Upper lobe of left lung (tissue), 6 donors: Measurements from ENCODE around the gene SREBF1. TPM values are rescaled to one million over a fixed set of nuclear protein-coding genes. Genes with fewer than 3 reads are reported as not detected.

Experiments
- ATAC-seq, 2 donors: fragments of 200-7000 bp; cut with Tn5 transposase; one replicate each; pipeline ENCODE4 v1.9.1; 2022; ENCODE audit warnings: mild to moderate bottlenecking in 2 of 2, moderate library complexity in 2 of 2; ENCODE audit not compliant: low FRiP score in 2 of 2
- DNase-seq, 2 donors: peaks; one replicate each; pipeline ENCODE4 v3.0.0-alpha.2; 2019 to 2020
- H3K27ac ChIP-seq, 4 donors: fragments of 200-600 bp; sonication (generic); one replicate each; pipeline ENCODE4 v1.5.1; 2016 to 2019
- H3K27me3 ChIP-seq, 4 donors: fragments of 200-600 bp; sonication (generic); one replicate each; pipeline ENCODE4 v1.5.1; 2017 to 2019
- H3K36me3 ChIP-seq, 4 donors: fragments of 200-600 bp; sonication (generic); one replicate each; pipeline ENCODE4 v1.5.1; 2016 to 2019
- H3K4me1 ChIP-seq, 4 donors: fragments of 200-600 bp; sonication (generic); one replicate each; pipeline ENCODE4 v1.5.1; 2018 to 2019
- H3K4me3 ChIP-seq, 4 donors: fragments of 200-600 bp; sonication (generic); one replicate each; pipeline ENCODE4 v1.5.1; 2017 to 2019; ENCODE audit warnings: mild to moderate bottlenecking in 2 of 4, moderate library complexity in 1 of 4
- H3K9me3 ChIP-seq, 4 donors: fragments of 200-600 bp; sonication (generic); one replicate each; pipeline ENCODE4 v1.5.1; 2018 to 2019
- EP300 ChIP-seq, 4 donors: sonication (generic); formaldehyde crosslinking; IDR thresholded peaks; one replicate each; pipeline ENCODE4 v1.5.1; 2017; ENCODE audit warnings: antibody characterized with exemption in 4 of 4, control low read depth in 2 of 4
- POLR2A ChIP-seq, 4 donors: fragments of 450-650 bp; IDR thresholded peaks; one replicate each; pipeline ENCODE4 v1.5.1; 2016 to 2017; ENCODE audit warnings: antibody characterized with exemption in 4 of 4, mild to moderate bottlenecking in 2 of 4
- POLR2AphosphoS5 ChIP-seq, 2 donors: sonication (generic); formaldehyde crosslinking; IDR thresholded peaks; one replicate each; pipeline ENCODE4 v1.5.1; 2017; ENCODE audit warnings: antibody characterized with exemption in 2 of 2
- WGBS, 2 donors: methylation state at CpG; one replicate each; pipeline ENCODE4 v1.1.5; 2017 to 2018; 5-methylcytosine and 5-hydroxymethylcytosine counted together
- total RNA-seq, 6 donors: library from RNA; depleted of rRNA in 4 of 6; stranded (reverse); fragments of >200 nt in 4 of 6; gene quantifications; one replicate each; pipeline versions ENCODE4 v1.1.0 to v1.2.1, GENCODE V29; 2016 to 2021
- TF ChIP-seq, protein P1 (sequence below), 6 experiments: fragments of 450-650 bp in 4 of 6; fragments of 200-600 bp in 2 of 6; sonication (generic) in 2 of 6; IDR thresholded peaks; one replicate each; pipeline ENCODE4 v1.5.1; 2016 to 2019; ENCODE audit warnings: antibody characterized with exemption in 6 of 6
- donor health status: DM: no; HTN: no; CAD: no; lungs with moderate emphysema.
- donor health status: DM: no; HTN: yes; CAD: no; lungs with severe emphysema.

The SREBF1 gene
- total RNA-seq, 6 donors from 2014 or later: 64.2 to 579 (median 123) TPM

DNA sequence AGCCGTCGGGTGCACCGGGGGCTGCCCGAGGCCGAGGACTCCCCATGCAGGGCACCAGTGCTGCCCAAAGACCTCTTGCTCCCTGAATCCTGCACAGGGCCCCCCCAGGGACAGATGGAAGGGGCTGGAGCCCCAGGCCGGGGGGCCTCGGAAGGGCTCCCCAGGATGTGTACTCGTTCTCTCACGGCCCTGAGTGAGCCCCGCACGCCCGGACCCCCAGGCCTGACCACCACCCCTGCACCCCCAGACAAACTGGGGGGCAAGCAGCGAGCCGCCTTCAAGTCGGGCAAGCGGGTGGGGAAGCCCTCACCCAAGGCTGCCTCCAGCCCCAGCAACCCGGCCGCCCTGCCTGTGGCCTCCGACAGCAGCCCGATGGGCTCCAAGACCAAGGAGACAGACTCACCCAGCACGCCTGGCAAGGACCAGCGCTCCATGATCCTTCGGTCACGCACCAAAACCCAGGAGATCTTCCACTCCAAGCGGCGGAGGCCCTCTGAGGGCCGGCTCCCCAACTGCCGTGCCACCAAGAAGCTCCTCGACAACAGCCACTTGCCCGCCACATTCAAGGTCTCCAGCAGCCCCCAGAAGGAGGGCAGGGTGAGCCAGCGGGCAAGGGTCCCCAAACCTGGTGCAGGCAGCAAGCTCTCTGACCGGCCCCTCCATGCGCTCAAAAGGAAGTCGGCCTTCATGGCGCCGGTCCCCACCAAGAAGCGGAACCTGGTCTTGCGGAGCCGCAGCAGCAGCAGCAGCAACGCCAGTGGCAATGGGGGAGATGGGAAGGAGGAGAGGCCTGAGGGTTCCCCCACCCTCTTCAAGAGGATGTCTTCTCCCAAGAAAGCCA lies 40.6 kb downstream of the SREBF1 start:
- DNase-seq: peak in 1 of 2 donors; percentile 72
- H3K36me3 ChIP-seq: peaks cover 3 to 74% (median 54%) of the 10 kb centered on the region in 4 donors
- TF ChIP-seq POLR2A (IDR thresholded peaks at IDR 0.05) (no peak), EP300 (IDR thresholded peaks at IDR 0.05) (no peak), POLR2AphosphoS5 (IDR thresholded peaks at IDR 0.05) (no peak)
- TF ChIP-seq, protein P1, sequence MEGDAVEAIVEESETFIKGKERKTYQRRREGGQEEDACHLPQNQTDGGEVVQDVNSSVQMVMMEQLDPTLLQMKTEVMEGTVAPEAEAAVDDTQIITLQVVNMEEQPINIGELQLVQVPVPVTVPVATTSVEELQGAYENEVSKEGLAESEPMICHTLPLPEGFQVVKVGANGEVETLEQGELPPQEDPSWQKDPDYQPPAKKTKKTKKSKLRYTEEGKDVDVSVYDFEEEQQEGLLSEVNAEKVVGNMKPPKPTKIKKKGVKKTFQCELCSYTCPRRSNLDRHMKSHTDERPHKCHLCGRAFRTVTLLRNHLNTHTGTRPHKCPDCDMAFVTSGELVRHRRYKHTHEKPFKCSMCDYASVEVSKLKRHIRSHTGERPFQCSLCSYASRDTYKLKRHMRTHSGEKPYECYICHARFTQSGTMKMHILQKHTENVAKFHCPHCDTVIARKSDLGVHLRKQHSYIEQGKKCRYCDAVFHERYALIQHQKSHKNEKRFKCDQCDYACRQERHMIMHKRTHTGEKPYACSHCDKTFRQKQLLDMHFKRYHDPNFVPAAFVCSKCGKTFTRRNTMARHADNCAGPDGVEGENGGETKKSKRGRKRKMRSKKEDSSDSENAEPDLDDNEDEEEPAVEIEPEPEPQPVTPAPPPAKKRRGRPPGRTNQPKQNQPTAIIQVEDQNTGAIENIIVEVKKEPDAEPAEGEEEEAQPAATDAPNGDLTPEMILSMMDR (IDR thresholded peaks at IDR 0.05): no peak

DNA sequence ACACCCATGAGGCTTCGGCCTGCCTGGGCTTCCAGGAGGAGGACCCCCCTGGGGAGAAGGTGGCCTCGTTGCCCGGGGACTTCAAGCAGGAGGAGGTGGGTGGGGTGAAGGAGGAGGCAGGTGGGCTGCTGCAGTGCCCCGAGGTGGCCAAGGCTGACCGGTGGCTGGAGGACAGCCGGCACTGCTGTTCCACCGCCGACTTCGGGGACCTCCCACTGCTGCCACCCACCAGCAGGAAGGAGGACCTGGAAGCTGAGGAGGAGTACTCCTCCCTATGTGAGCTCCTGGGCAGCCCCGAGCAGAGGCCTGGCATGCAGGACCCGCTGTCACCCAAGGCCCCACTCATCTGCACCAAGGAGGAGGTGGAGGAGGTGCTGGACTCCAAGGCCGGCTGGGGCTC lies 41.5 kb downstream of the SREBF1 start:
- H3K36me3 ChIP-seq: peaks cover 3 to 71% (median 54%) of the 10 kb centered on the region in 4 donors
- H3K4me1 ChIP-seq: peaks cover 7 to 26% (median 15%) of the 10 kb centered on the region in 4 donors
- no peak for ATAC-seq
- TF ChIP-seq POLR2A (IDR thresholded peaks at IDR 0.05): no peak
- TF ChIP-seq, protein P1 (IDR thresholded peaks at IDR 0.05): no peak
- TF ChIP-seq POLR2AphosphoS5 (IDR thresholded peaks at IDR 0.05): no peak
- no peak for TF ChIP-seq EP300 (IDR thresholded peaks at IDR 0.05)
- 95% methylated on average over 10 of the region's 12 CpGs; no CpG with 5 or more reads in 1 of the 2 donors for WGBS, 2 donors
- no peak overlapping the region for H3K27ac ChIP-seq
- H3K4me3 ChIP-seq: no peak overlapping the region
- DNase-seq: peak in 1 of 2 donors; percentile 68
- no peaks in the 10 kb centered on the region for H3K9me3 ChIP-seq
- H3K27me3 ChIP-seq: no peaks in the 10 kb centered on the region

More for the DNA sequence above, 40.6 kb downstream of the SREBF1 start:
- no peak overlapping the region for H3K27ac ChIP-seq
- 97 to 98% methylated on average over 14 to 31 of the region's 40 CpGs for WGBS, 2 donors
- no peaks in the 10 kb centered on the region for H3K9me3 ChIP-seq
- no peaks in the 10 kb centered on the region for H3K27me3 ChIP-seq
- H3K4me1 ChIP-seq: peaks cover 7 to 23% (median 15%) of the 10 kb centered on the region in 4 donors
- ATAC-seq: no peak
- H3K4me3 ChIP-seq: no peak overlapping the region

DNA sequence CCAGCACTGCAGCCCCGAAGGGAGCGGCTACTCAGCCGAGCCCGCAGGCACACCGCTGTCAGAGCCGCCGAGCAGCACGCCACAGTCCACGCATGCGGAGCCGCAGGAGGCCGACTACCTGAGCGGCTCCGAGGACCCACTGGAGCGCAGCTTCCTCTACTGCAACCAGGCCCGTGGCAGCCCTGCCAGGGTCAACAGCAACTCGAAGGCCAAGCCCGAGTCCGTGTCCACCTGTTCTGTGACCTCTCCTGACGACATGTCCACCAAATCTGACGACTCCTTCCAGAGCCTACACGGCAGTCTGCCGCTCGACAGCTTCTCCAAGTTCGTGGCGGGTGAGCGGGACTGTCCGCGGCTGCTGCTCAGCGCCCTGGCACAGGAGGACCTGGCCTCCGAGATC lies 42.4 kb downstream of the SREBF1 start:
- H3K4me1 ChIP-seq: peaks cover 7 to 34% (median 17%) of the 10 kb centered on the region in 4 donors
- peaks cover 3 to 64% (median 54%) of the 10 kb centered on the region in 4 donors for H3K36me3 ChIP-seq
- H3K27ac ChIP-seq: no peak overlapping the region
- no peaks in the 10 kb centered on the region for H3K27me3 ChIP-seq
- DNase-seq: peak in 1 of 2 donors; percentile 73
- TF ChIP-seq POLR2A (IDR thresholded peaks at IDR 0.05): no peak
- no peak for TF ChIP-seq POLR2AphosphoS5 (IDR thresholded peaks at IDR 0.05)
- TF ChIP-seq, protein P1 (IDR thresholded peaks at IDR 0.05): no peak
- no peak for TF ChIP-seq EP300 (IDR thresholded peaks at IDR 0.05)
- no peak for ATAC-seq
- 95 to 96% methylated on average over 14 to 31 of the region's 31 CpGs for WGBS, 2 donors
- H3K4me3 ChIP-seq: no peak overlapping the region
- no peaks in the 10 kb centered on the region for H3K9me3 ChIP-seq

DNA sequence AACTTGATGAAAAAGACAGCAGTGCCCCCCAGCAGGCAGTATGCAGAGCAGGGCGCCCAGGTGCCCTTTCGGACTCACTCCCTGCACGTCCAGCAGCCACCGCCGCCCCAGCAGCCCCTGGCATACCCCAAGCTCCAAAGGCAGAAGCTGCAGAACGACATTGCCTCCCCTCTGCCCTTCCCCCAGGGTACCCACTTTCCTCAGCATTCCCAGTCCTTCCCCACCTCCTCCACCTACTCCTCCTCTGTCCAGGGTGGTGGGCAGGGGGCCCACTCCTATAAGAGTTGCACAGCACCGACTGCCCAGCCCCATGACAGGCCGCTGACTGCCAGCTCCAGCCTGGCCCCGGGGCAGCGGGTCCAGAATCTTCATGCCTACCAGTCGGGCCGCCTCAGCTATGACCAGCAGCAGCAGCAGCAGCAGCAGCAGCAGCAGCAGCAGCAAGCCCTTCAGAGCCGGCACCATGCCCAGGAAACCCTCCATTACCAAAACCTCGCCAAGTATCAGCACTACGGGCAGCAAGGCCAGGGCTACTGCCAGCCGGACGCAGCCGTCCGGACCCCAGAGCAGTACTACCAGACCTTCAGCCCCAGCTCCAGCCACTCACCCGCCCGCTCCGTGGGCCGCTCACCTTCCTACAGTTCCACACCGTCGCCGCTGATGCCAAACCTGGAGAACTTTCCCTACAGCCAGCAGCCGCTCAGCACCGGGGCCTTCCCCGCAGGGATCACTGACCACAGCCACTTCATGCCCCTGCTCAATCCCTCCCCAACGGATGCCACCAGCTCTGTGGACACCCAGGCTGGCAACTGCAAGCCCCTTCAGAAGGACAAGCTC lies 43.2 kb downstream of the SREBF1 start:
- DNase-seq (peak in 1 of 2 donors; percentile 81), ATAC-seq (no peak)
- WGBS, 2 donors: 93 to 96% methylated on average over 25 to 30 of the region's 30 CpGs

More for the DNA sequence above, 43.2 kb downstream of the SREBF1 start:
- H3K4me3 ChIP-seq: no peak overlapping the region
- H3K4me1 ChIP-seq: peaks cover 7 to 34% (median 17%) of the 10 kb centered on the region in 4 donors
- H3K9me3 ChIP-seq: no peaks in the 10 kb centered on the region
- no peak for TF ChIP-seq POLR2AphosphoS5 (IDR thresholded peaks at IDR 0.05)
- TF ChIP-seq EP300 (IDR thresholded peaks at IDR 0.05): no peak
- TF ChIP-seq, protein P1 (IDR thresholded peaks at IDR 0.05): no peak
- no peak for TF ChIP-seq POLR2A (IDR thresholded peaks at IDR 0.05)
- peaks cover 3 to 57% (median 49%) of the 10 kb centered on the region in 4 donors for H3K36me3 ChIP-seq
- H3K27ac ChIP-seq: no peak overlapping the region
- H3K27me3 ChIP-seq: no peaks in the 10 kb centered on the region
